ENCODE measurements around the gene ADAP2. TPM values are rescaled to one million over a fixed set of nuclear protein-coding genes. Genes with fewer than 3 reads are reported as not detected.

ADAP2 gene
- total RNA-seq, 1 donor from 2014 or later: 3.4 TPM

- Histone ChIP-seq H3K27me3 (ENCODE audit: control insufficient read depth, insufficient read depth, low read length) (no peaks in the 10 kb centered on the region), H3K36me3 (ENCODE audit: control insufficient read depth, insufficient read depth, low read length) (peaks cover 14% of the 10 kb centered on the region), H3K4me3 (ENCODE audit: low read depth, low read length) (no peak overlapping the region)
- DNase-seq (ENCODE audit: low read depth) (no peak), FAIRE-seq (no peak)
- TF ChIP-seq CTCF (IDR thresholded peaks at IDR 0.05; ENCODE audit: insufficient read depth, low read length, severe bottlenecking): no peak
Measured at GRCh38 chr17:31002047-31002446, 80.3 kb downstream of the ADAP2 start.

GRCh38 chr17:31003225-31003866 is 81.6 kb downstream of the ADAP2 start:
- no peak for DNase-seq (ENCODE audit: low read depth)
- H3K36me3 ChIP-seq (ENCODE audit: control insufficient read depth, insufficient read depth, low read length): peaks cover 8% of the 10 kb centered on the region
- no peaks in the 10 kb centered on the region for H3K27me3 ChIP-seq (ENCODE audit: control insufficient read depth, insufficient read depth, low read length)
- no peak overlapping the region for H3K4me3 ChIP-seq (ENCODE audit: low read depth, low read length)
- no peak for TF ChIP-seq CTCF (IDR thresholded peaks at IDR 0.05; ENCODE audit: insufficient read depth, low read length, severe bottlenecking)
- FAIRE-seq: no peak

DNA sequence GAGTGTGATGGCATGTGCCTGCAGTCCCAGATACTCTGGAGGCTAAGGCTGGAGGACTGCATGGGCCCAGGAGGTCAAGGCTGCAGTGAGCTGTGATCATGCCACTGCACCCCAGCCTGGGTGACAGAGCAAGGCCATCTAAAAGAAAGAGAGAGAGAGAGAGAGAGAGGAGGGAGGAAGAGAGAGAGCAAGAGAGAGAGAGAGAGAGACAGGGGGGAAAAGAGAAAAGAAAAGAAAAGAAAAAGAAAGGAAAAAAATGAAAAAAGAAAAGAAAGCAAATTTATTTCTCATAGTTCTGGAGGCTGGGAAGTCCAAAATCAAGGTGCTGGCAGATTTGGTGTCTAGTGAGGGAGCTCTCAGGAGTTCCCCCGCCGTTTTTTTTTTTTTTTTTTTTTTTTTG is 82.4 kb downstream of the ADAP2 start:
- no peaks in the 10 kb centered on the region for H3K27me3 ChIP-seq (ENCODE audit: control insufficient read depth, insufficient read depth, low read length)
- H3K4me3 ChIP-seq (ENCODE audit: low read depth, low read length): no peak overlapping the region
- no peak for FAIRE-seq
- no peak for DNase-seq (ENCODE audit: low read depth)
- TF ChIP-seq CTCF (IDR thresholded peaks at IDR 0.05; ENCODE audit: insufficient read depth, low read length, severe bottlenecking): no peak
- H3K36me3 ChIP-seq (ENCODE audit: control insufficient read depth, insufficient read depth, low read length): peaks cover 2% of the 10 kb centered on the region

DNA sequence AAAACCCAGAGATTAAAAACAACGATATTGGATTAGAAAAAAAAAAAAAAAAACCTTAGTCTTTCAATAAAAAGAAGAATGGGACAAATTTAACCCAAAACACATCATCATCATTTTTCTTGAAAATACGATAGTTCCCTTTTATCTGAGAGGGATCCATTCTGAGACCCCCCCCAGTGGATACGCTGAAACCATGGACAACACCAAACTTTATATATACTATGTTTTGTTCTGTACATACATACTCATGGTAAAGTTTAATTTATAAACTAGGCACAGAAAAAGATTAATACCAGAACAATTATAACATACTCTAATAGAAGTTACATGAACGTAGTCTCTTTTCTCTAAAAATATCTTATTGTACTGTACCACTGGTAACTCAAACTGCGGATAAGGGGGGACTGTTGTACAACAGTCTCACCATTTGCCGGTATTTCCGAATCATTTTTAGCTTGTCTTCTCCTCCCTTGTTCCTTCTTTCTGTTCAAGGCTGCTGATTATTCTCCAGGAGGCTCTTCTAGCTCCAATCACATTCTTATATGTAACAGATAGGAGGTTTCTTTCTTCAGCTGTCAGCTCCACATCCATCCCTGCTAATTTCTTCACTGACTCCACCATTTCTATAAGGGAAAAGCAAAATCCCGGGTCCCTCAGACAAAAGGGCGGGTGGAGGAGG is 86.1 kb downstream of the ADAP2 start:
- no peak for DNase-seq (ENCODE audit: low read depth)
- TF ChIP-seq CTCF (IDR thresholded peaks at IDR 0.05; ENCODE audit: insufficient read depth, low read length, severe bottlenecking): no peak
- H3K4me3 ChIP-seq (ENCODE audit: low read depth, low read length): peak overlapping the region; percentile 60
- FAIRE-seq: no peak
- no peaks in the 10 kb centered on the region for H3K27me3 ChIP-seq (ENCODE audit: control insufficient read depth, insufficient read depth, low read length)
- peaks cover 1% of the 10 kb centered on the region for H3K36me3 ChIP-seq (ENCODE audit: control insufficient read depth, insufficient read depth, low read length)

DNA sequence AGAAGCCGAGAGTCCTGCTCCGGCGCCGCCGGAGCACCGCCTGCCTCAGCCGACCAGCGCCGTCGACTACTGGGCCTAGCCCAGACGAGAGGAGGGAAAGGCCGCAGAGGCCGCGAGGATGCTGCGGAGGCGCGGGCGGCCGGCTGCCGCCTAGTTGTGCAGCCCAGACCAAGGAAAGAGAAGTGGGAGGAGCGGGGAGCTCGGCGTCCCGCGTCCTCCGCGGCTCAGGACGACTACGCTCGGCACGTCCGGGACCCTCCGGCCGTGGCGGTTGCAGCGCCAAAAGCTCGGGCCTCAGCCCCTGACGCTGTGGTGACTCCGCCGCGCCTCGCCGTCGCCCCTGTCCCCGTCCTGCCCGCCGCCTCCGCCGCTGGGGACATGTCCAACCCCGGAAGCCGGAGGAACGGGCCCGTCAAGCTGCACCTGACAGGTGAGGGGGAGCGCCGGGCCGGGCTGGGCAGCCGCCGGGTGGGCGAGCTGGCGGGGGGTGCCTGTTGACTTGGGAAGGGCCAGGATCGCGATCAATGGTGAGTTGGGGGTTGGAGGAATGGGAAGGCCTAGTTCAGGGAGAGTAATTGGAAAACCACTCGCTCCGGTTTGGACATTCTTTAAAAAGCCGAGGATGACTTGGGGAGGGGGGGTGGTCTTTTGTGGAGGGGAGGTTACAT is 86.8 kb downstream of the ADAP2 start:
- Histone ChIP-seq H3K4me3 (ENCODE audit: low read depth, low read length) (peak overlapping the region; percentile 60), H3K27me3 (ENCODE audit: control insufficient read depth, insufficient read depth, low read length) (no peaks in the 10 kb centered on the region), H3K36me3 (ENCODE audit: control insufficient read depth, insufficient read depth, low read length) (peaks cover 1% of the 10 kb centered on the region)
- FAIRE-seq (no peak), DNase-seq (ENCODE audit: low read depth) (peak; percentile 27)
- no peak for TF ChIP-seq CTCF (IDR thresholded peaks at IDR 0.05; ENCODE audit: insufficient read depth, low read length, severe bottlenecking)

Other genes with a start within 250 kb of the ADAP2 start
- 22.9 and 27.6 TPM in 2 replicates for gene CRLF3, start 97.3 kb upstream of the ADAP2 start, total RNA-seq
- 0.38 and 0.53 TPM in 2 replicates for gene ATAD5, start 90.0 kb upstream of the ADAP2 start, total RNA-seq
- gene TEFM, start 15.7 kb upstream of the ADAP2 start, total RNA-seq: 4.7 and 6.7 TPM in 2 replicates
- gene RNF135, start 49.1 kb downstream of the ADAP2 start, total RNA-seq: 9.2 and 17.8 TPM in 2 replicates
- gene NF1, start 173.0 kb downstream of the ADAP2 start, total RNA-seq: 28.4 and 33.2 TPM in 2 replicates

Measured in bronchial epithelial cell (primary cell).